ENCODE measurements around the gene GCKR. TPM values are rescaled to one million over a fixed set of nuclear protein-coding genes. Genes with fewer than 3 reads are reported as not detected.

The GCKR gene
- total RNA-seq, 4 donors from 2014 or later, result 0.56 to 1.0 (median 0.64) TPM; not detected in 1

GRCh38 chr2:27506587-27506986 is 9.9 kb downstream of the GCKR start:
- no peak for TF ChIP-seq POLR2AphosphoS5 (IDR thresholded peaks at IDR 0.05)
- TF ChIP-seq CTCF (IDR thresholded peaks at IDR 0.05), result no peak
- no peak for TF ChIP-seq EP300 (IDR thresholded peaks at IDR 0.05)
- no peak for TF ChIP-seq POLR2A (IDR thresholded peaks at IDR 0.05)
- no peaks in the 10 kb centered on the region for H3K4me1 ChIP-seq
- no peaks in the 10 kb centered on the region for H3K9me3 ChIP-seq
- no peak for DNase-seq (ENCODE audit: low spot score in 2 of 2)
- no peak overlapping the region for H3K4me3 ChIP-seq
- WGBS, result 90% methylated on average over 6 of the region's 6 CpGs
- H3K27me3 ChIP-seq, result peaks cover 4% of the 10 kb centered on the region
- H3K36me3 ChIP-seq, result no peaks in the 10 kb centered on the region
- H3K27ac ChIP-seq, result no peak overlapping the region

GRCh38 chr2:27507293-27507692 is 10.7 kb downstream of the GCKR start:
- 79% methylated on average over 4 of the region's 4 CpGs for WGBS

GRCh38 chr2:27509326-27509725 is 12.7 kb downstream of the GCKR start:
- H3K27me3 ChIP-seq, result peaks cover 4% of the 10 kb centered on the region
- H3K27ac ChIP-seq, result no peak overlapping the region
- no peaks in the 10 kb centered on the region for H3K4me1 ChIP-seq
- no peak for DNase-seq (ENCODE audit: low spot score in 2 of 2)
- WGBS, result 40% methylated on average over 6 of the region's 6 CpGs
- TF ChIP-seq CTCF (IDR thresholded peaks at IDR 0.05) (no peak), EP300 (IDR thresholded peaks at IDR 0.05) (no peak), POLR2A (IDR thresholded peaks at IDR 0.05) (no peak), POLR2AphosphoS5 (IDR thresholded peaks at IDR 0.05) (no peak)
- no peaks in the 10 kb centered on the region for H3K36me3 ChIP-seq
- no peak overlapping the region for H3K4me3 ChIP-seq
- H3K9me3 ChIP-seq, result no peaks in the 10 kb centered on the region

More at GRCh38 chr2:27507293-27507692, 10.7 kb downstream of the GCKR start:
- no peaks in the 10 kb centered on the region for H3K4me1 ChIP-seq
- H3K9me3 ChIP-seq, result no peaks in the 10 kb centered on the region
- H3K27ac ChIP-seq, result no peak overlapping the region
- peaks cover 4% of the 10 kb centered on the region for H3K27me3 ChIP-seq
- no peaks in the 10 kb centered on the region for H3K36me3 ChIP-seq
- TF ChIP-seq EP300 (IDR thresholded peaks at IDR 0.05), result no peak
- no peak for TF ChIP-seq POLR2A (IDR thresholded peaks at IDR 0.05)
- TF ChIP-seq CTCF (IDR thresholded peaks at IDR 0.05), result no peak
- TF ChIP-seq POLR2AphosphoS5 (IDR thresholded peaks at IDR 0.05), result no peak
- DNase-seq (ENCODE audit: low spot score in 2 of 2), result no peak
- H3K4me3 ChIP-seq, result no peak overlapping the region

GRCh38 chr2:27518113-27518781 is 21.6 kb downstream of the GCKR start:
- Histone ChIP-seq H3K36me3 (no peaks in the 10 kb centered on the region), H3K27ac (no peak overlapping the region), H3K4me3 (no peak overlapping the region), H3K9me3 (no peaks in the 10 kb centered on the region), H3K27me3 (peaks cover 10% of the 10 kb centered on the region), H3K4me1 (no peaks in the 10 kb centered on the region)
- DNase-seq (ENCODE audit: low spot score in 2 of 2), result no peak
- TF ChIP-seq POLR2A (IDR thresholded peaks at IDR 0.05) (no peak), EP300 (IDR thresholded peaks at IDR 0.05) (no peak), CTCF (IDR thresholded peaks at IDR 0.05) (no peak)
- 70% methylated on average over 5 of the region's 5 CpGs for WGBS

GRCh38 chr2:27518782-27519113 is 22.1 kb downstream of the GCKR start:
- no peak for DNase-seq (ENCODE audit: low spot score in 2 of 2)
- H3K27me3 ChIP-seq, result peaks cover 10% of the 10 kb centered on the region
- H3K36me3 ChIP-seq, result no peaks in the 10 kb centered on the region
- H3K4me3 ChIP-seq, result no peak overlapping the region
- H3K9me3 ChIP-seq, result no peaks in the 10 kb centered on the region
- H3K27ac ChIP-seq, result no peak overlapping the region
- WGBS, result 90% methylated on average over 4 of the region's 4 CpGs
- H3K4me1 ChIP-seq, result no peaks in the 10 kb centered on the region
- TF ChIP-seq POLR2AphosphoS5 (IDR thresholded peaks at IDR 0.05) (no peak), EP300 (IDR thresholded peaks at IDR 0.05) (no peak), CTCF (IDR thresholded peaks at IDR 0.05) (no peak), POLR2A (IDR thresholded peaks at IDR 0.05) (no peak)

Measured in suprapubic skin (tissue), 4 donors.